Measurements from ENCODE around the gene SPATA20. TPM values are rescaled to one million over a fixed set of nuclear protein-coding genes. Genes with fewer than 3 reads are reported as not detected.

The SPATA20 gene
- total and polyA plus RNA-seq, 2 of the 13 experiments (the other 11 are each of a cell fraction or from before 2014, with no cell fraction given): 36.1 to 64.8 TPM

GRCh38 chr17:50538549-50539410, 8.2 kb upstream of the SPATA20 start (continued):
- no peak for TF ChIP-seq ZNF644 (CRISPR knock-in tag; IDR thresholded peaks at IDR 0.05; ENCODE audit: low read depth)
- TF ChIP-seq NCOA1 (CRISPR knock-in tag; IDR thresholded peaks at IDR 0.05): no peak
- TF ChIP-seq ZNF609 (CRISPR knock-in tag; IDR thresholded peaks at IDR 0.05; ENCODE audit: borderline replicate concordance): no peak
- TF ChIP-seq SMARCC2 (IDR thresholded peaks at IDR 0.05): no peak
- TF ChIP-seq MTF2 (CRISPR knock-in tag; IDR thresholded peaks at IDR 0.05; ENCODE audit: borderline replicate concordance): no peak; the same call in none of the 2 replicates
- TF ChIP-seq THRA (CRISPR knock-in tag; IDR thresholded peaks at IDR 0.05; ENCODE audit: borderline replicate concordance): no peak
- no peak for TF ChIP-seq ZNF737 (CRISPR knock-in tag; IDR thresholded peaks at IDR 0.05; ENCODE audit: borderline replicate concordance)
- TF ChIP-seq ZMAT3 (CRISPR knock-in tag; conservative IDR thresholded peaks at IDR 0.05): no peak
- 0 out of 2 replicates have a peak, but pooled peaks have one; percentile 28 for TF ChIP-seq ZNF782 (CRISPR knock-in tag; IDR thresholded peaks at IDR 0.05; ENCODE audit: borderline replicate concordance)
- TF ChIP-seq ZBTB25 (CRISPR knock-in tag; IDR thresholded peaks at IDR 0.05): no peak
- peak; percentile 74; the same call in 1 of the 2 replicates for TF ChIP-seq ZNF547 (CRISPR knock-in tag; IDR thresholded peaks at IDR 0.05)
- peak; percentile 71; the same call in 1 of the 2 replicates for TF ChIP-seq BATF2 (CRISPR knock-in tag; IDR thresholded peaks at IDR 0.05)
- no peak for TF ChIP-seq PAWR (CRISPR knock-in tag; IDR thresholded peaks at IDR 0.05; ENCODE audit: borderline replicate concordance)
- TF ChIP-seq MNT (IDR thresholded peaks at IDR 0.05): no peak
- TF ChIP-seq ZNF484 (CRISPR knock-in tag; IDR thresholded peaks at IDR 0.05; ENCODE audit: borderline replicate concordance, low read depth): no peak
- 0 out of 2 replicates have a peak, but pooled peaks have one; percentile 32 for TF ChIP-seq RBFOX2 (IDR thresholded peaks at IDR 0.05; ENCODE audit: low read depth, low read length)
- no peak for TF ChIP-seq ZSCAN22 (CRISPR knock-in tag; IDR thresholded peaks at IDR 0.05)
- TF ChIP-seq SAP130 (CRISPR knock-in tag; IDR thresholded peaks at IDR 0.05; ENCODE audit: low read depth): peak; percentile 74
- TF ChIP-seq TCF7L2 (IDR thresholded peaks at IDR 0.05; ENCODE audit: low read depth, low read length): no peak
- TF ChIP-seq SRSF4 (IDR thresholded peaks at IDR 0.05; ENCODE audit: low read depth, low read length, poor library complexity, severe bottlenecking): no peak

All from HepG2 (cell line).